WTC11 (cell line): ENCODE measurements around the gene MAPK9. TPM values are rescaled to one million over a fixed set of nuclear protein-coding genes. Genes with fewer than 3 reads are reported as not detected.

ENCODE experiments used
- ATAC-seq: fragments of 200-7000 bp; cut with Tn5 transposase; 2 replicates; pipeline ENCODE4 v1.10.0; 2021; ENCODE audit warnings: mild to moderate bottlenecking, moderate library complexity
- CTCF ChIA-PET: fragments of 300-600 bp; sonication (Branson Sonifier 250); formaldehyde crosslinking; loops from one replicate; lab custom pipeline; 2021; ENCODE audit warnings: antibody characterized with exemption; lab: Charles Lee
- POLR2A ChIA-PET: fragments of 350-600 bp; sonication (Branson Sonifier 250); formaldehyde crosslinking; loops from one replicate; lab custom pipeline; 2021; ENCODE audit warnings: antibody characterized with exemption; lab: Charles Lee
- DNase-seq: peaks from one replicate; pipeline ENCODE4 v3.0.0; 2021; ENCODE audit warnings: low spot score
- H3K27ac Mint-ChIP-seq: 2 replicates; pipeline ENCODE4 v1.8.0; 2021; ENCODE audit warnings: mixed read lengths
- H3K27me3 Mint-ChIP-seq: 2 replicates; pipeline ENCODE4 v1.8.0; 2021; ENCODE audit warnings: low read depth, mild to moderate bottlenecking, moderate library complexity, mixed read lengths
- H3K36me3 Mint-ChIP-seq: 2 replicates; pipeline ENCODE4 v1.8.0; 2021; ENCODE audit warnings: mixed read lengths
- H3K4me1 Mint-ChIP-seq: 2 replicates; pipeline ENCODE4 v1.8.0; 2022; ENCODE audit warnings: mixed read lengths
- H3K4me3 Mint-ChIP-seq: 2 replicates; pipeline ENCODE4 v1.8.0; 2021; ENCODE audit warnings: mild to moderate bottlenecking, moderate library complexity, mixed read lengths
- H3K9me3 Mint-ChIP-seq: 2 replicates; pipeline ENCODE4 v1.8.0; 2021; ENCODE audit warnings: mixed read lengths
- AFF4 ChIP-seq: sonication (generic); formaldehyde crosslinking; IDR thresholded peaks from 2 replicates; pipeline ENCODE4 v1.8.1; 2023; ENCODE audit warnings: mild to moderate bottlenecking, missing genetic modification reagents, borderline replicate concordance
- ATF1 ChIP-seq: sonication (generic); formaldehyde crosslinking; IDR thresholded peaks from 2 replicates; pipeline ENCODE4 v1.8.1; 2023; ENCODE audit warnings: mild to moderate bottlenecking, moderate library complexity, missing genetic modification reagents
- CBFB ChIP-seq: sonication (generic); formaldehyde crosslinking; IDR thresholded peaks from 2 replicates; pipeline ENCODE4 v1.8.1; 2022; ENCODE audit warnings: mild to moderate bottlenecking, low read depth, missing genetic modification reagents
- ESRRA ChIP-seq: sonication (generic); formaldehyde crosslinking; IDR thresholded peaks from 2 replicates; pipeline ENCODE4 v1.8.1; 2022; ENCODE audit warnings: mild to moderate bottlenecking, missing genetic modification reagents, borderline replicate concordance
- ETV6 ChIP-seq: sonication (generic); formaldehyde crosslinking; IDR thresholded peaks from 2 replicates; pipeline ENCODE4 v1.8.1; 2022; ENCODE audit warnings: mild to moderate bottlenecking, missing genetic modification reagents
- NFE2L1 ChIP-seq: sonication (generic); formaldehyde crosslinking; IDR thresholded peaks from 2 replicates; pipeline ENCODE4 v1.8.1; 2023; ENCODE audit warnings: missing genetic modification reagents
- NR3C1 ChIP-seq: sonication (generic); formaldehyde crosslinking; conservative IDR thresholded peaks from 2 replicates; pipeline ENCODE4 v1.8.1; 2023; ENCODE audit warnings: low read depth, mild to moderate bottlenecking, missing genetic modification reagents
- PRDM15 ChIP-seq: sonication (generic); formaldehyde crosslinking; IDR thresholded peaks from 2 replicates; pipeline ENCODE4 v1.8.0; 2022; ENCODE audit warnings: missing genetic modification reagents
- RELA ChIP-seq: sonication (generic); formaldehyde crosslinking; IDR thresholded peaks from 2 replicates; pipeline ENCODE4 v1.8.1; 2022; ENCODE audit warnings: missing genetic modification reagents, mild to moderate bottlenecking, borderline replicate concordance
- RORB ChIP-seq: fragments of 250-450 bp; sonication (Bioruptor Pico); IDR thresholded peaks from 2 replicates; pipeline ENCODE4 v1.9.0; 2021; ENCODE audit warnings: mild to moderate bottlenecking
- SMAD4 ChIP-seq: sonication (generic); formaldehyde crosslinking; IDR thresholded peaks from 2 replicates; pipeline ENCODE4 v1.8.0; 2022; ENCODE audit warnings: mild to moderate bottlenecking, missing genetic modification reagents
- STAT6 ChIP-seq: sonication (generic); formaldehyde crosslinking; conservative IDR thresholded peaks from 2 replicates; pipeline ENCODE4 v1.8.1; 2023; ENCODE audit warnings: mild to moderate bottlenecking, low read depth, missing genetic modification reagents, moderate library complexity
- TEAD1 ChIP-seq: sonication (generic); formaldehyde crosslinking; IDR thresholded peaks from 2 replicates; pipeline ENCODE4 v1.8.0; 2022; ENCODE audit warnings: mild to moderate bottlenecking, missing genetic modification reagents
- ZNF138 ChIP-seq: sonication (generic); formaldehyde crosslinking; conservative IDR thresholded peaks from 2 replicates; pipeline ENCODE4 v1.8.1; 2022; ENCODE audit warnings: mild to moderate bottlenecking, moderate library complexity, missing genetic modification reagents
- ZNF219 ChIP-seq: sonication (generic); formaldehyde crosslinking; IDR thresholded peaks from 2 replicates; pipeline ENCODE4 v1.8.0; 2023; ENCODE audit warnings: missing genetic modification reagents, mild to moderate bottlenecking, borderline replicate concordance
- total RNA-seq: library from RNA; stranded (reverse); gene quantifications from 3 replicates; pipeline ENCODE4 v1.2.3, GENCODE V29; 2021
- TF ChIP-seq, protein P1 (sequence below): sonication (generic); formaldehyde crosslinking; IDR thresholded peaks from 2 replicates; pipeline ENCODE4 v1.8.1; 2023; ENCODE audit warnings: mild to moderate bottlenecking, missing genetic modification reagents
- TF ChIP-seq, protein P2 (sequence below): sonication (generic); formaldehyde crosslinking; IDR thresholded peaks from 2 replicates; pipeline ENCODE4 v1.8.1; 2023; ENCODE audit warnings: mild to moderate bottlenecking, moderate library complexity, missing genetic modification reagents

MAPK9 gene
- total RNA-seq, 1 experiment from 2014 or later: 42.9 TPM

DNA sequence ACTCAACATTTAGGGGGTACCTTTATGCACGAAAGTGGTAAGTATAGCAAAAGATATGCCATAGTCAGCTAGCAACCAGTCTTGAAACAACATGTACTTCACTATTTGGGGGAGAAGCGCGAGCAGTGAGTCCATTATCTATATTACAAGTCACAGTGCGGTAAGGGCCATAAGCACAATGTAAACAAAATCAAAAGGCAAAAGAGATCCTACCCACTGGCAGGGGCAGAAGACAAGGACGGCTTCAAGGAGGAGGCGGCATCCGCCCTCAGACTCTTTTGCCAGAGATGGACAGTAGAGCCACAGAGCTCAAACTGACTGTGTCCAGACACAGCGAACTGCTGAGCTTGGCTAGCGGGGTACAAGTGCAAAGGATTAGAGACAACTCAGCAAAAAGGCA lies 9.6 kb downstream of the MAPK9 start:
- DNase-seq: no peak
- Mint-ChIP-seq H3K9me3 (no peaks in the 10 kb centered on the region), H3K27ac (peak overlapping the region; percentile 7), H3K36me3 (peaks cover 45% of the 10 kb centered on the region), H3K27me3 (no peaks in the 10 kb centered on the region), H3K4me3 (no peak overlapping the region), H3K4me1 (peaks cover 11% of the 10 kb centered on the region)
- ATAC-seq: no peak
- TF ChIP-seq RELA (no peak), ZNF138 (no peak)
- TF ChIP-seq, protein P1, sequence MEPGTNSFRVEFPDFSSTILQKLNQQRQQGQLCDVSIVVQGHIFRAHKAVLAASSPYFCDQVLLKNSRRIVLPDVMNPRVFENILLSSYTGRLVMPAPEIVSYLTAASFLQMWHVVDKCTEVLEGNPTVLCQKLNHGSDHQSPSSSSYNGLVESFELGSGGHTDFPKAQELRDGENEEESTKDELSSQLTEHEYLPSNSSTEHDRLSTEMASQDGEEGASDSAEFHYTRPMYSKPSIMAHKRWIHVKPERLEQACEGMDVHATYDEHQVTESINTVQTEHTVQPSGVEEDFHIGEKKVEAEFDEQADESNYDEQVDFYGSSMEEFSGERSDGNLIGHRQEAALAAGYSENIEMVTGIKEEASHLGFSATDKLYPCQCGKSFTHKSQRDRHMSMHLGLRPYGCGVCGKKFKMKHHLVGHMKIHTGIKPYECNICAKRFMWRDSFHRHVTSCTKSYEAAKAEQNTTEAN: no peak
- POLR2A ChIA-PET: no interaction called here
- CTCF ChIA-PET: interaction anchor here (0.6 to 1.6 kb wide), 4 partner anchors 10 to 192 kb away, joined by 3 to 6 read pairs (median 3); partner anchors contain the start of gene RASGEF1C

GRCh38 chr5:180281706-180282105 lies 10.2 kb downstream of the MAPK9 start:
- H3K36me3 Mint-ChIP-seq: peaks cover 44% of the 10 kb centered on the region
- H3K27me3 Mint-ChIP-seq: no peaks in the 10 kb centered on the region
- CTCF ChIA-PET: interaction anchor here (0.8 to 1.6 kb wide), 3 partner anchors 11 to 73 kb away, joined by 3 to 6 read pairs (median 3); partner anchors contain the start of gene RASGEF1C
- POLR2A ChIA-PET: no interaction called here
- H3K4me3 Mint-ChIP-seq: no peak overlapping the region
- H3K4me1 Mint-ChIP-seq: peaks cover 11% of the 10 kb centered on the region
- ATAC-seq: no peak
- H3K27ac Mint-ChIP-seq: no peak overlapping the region
- no peaks in the 10 kb centered on the region for H3K9me3 Mint-ChIP-seq
- DNase-seq: no peak
- TF ChIP-seq ATF1 (CRISPR knock-in tag) (no peak), NFE2L1 (CRISPR knock-in tag) (no peak), ESRRA (no peak), RORB (CRISPR knock-in tag) (no peak), SMAD4 (CRISPR knock-in tag) (no peak), TEAD1 (CRISPR knock-in tag) (no peak)

- no peak for ATAC-seq
- Mint-ChIP-seq H3K27me3 (no peaks in the 10 kb centered on the region), H3K36me3 (peaks cover 47% of the 10 kb centered on the region), H3K27ac (no peak overlapping the region), H3K9me3 (peaks cover 8% of the 10 kb centered on the region; the same call in 1 of the 2 replicates), H3K4me1 (no peaks in the 10 kb centered on the region), H3K4me3 (no peak overlapping the region)
- CTCF ChIA-PET: interaction anchor here (1.3 kb wide), 1 partner anchor 41 kb away, joined by 3 read pairs; no protein-coding TSS in a partner anchor
- TF ChIP-seq PRDM15 (CRISPR knock-in tag) (no peak), ETV6 (CRISPR knock-in tag) (no peak), NR3C1 (CRISPR knock-in tag) (no peak)
- DNase-seq: no peak
- POLR2A ChIA-PET: no interaction called here
Measured at GRCh38 chr5:180274695-180275094, 17.2 kb downstream of the MAPK9 start.

- H3K4me1 Mint-ChIP-seq: no peaks in the 10 kb centered on the region
- H3K27me3 Mint-ChIP-seq: no peaks in the 10 kb centered on the region
- CTCF ChIA-PET: no interaction called here
- peaks cover 55% of the 10 kb centered on the region for H3K36me3 Mint-ChIP-seq
- ATAC-seq (no peak), DNase-seq (no peak)
- peaks cover 16% of the 10 kb centered on the region for H3K9me3 Mint-ChIP-seq
- H3K4me3 Mint-ChIP-seq: no peak overlapping the region
- POLR2A ChIA-PET: no interaction called here
- H3K27ac Mint-ChIP-seq: no peak overlapping the region
- TF ChIP-seq STAT6 (CRISPR knock-in tag) (no peak), ZNF219 (CRISPR knock-in tag) (no peak), AFF4 (CRISPR knock-in tag) (no peak), CBFB (CRISPR knock-in tag) (no peak), SMAD4 (CRISPR knock-in tag) (no peak)
- TF ChIP-seq, protein P2, sequence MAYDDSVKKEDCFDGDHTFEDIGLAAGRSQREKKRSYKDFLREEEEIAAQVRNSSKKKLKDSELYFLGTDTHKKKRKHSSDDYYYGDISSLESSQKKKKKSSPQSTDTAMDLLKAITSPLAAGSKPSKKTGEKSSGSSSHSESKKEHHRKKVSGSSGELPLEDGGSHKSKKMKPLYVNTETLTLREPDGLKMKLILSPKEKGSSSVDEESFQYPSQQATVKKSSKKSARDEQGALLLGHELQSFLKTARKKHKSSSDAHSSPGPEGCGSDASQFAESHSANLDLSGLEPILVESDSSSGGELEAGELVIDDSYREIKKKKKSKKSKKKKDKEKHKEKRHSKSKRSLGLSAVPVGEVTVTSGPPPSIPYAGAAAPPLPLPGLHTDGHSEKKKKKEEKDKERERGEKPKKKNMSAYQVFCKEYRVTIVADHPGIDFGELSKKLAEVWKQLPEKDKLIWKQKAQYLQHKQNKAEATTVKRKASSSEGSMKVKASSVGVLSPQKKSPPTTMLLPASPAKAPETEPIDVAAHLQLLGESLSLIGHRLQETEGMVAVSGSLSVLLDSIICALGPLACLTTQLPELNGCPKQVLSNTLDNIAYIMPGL (CRISPR knock-in tag): no peak
Measured at GRCh38 chr5:180271221-180271620, 20.7 kb downstream of the MAPK9 start.
